GM12878 (cell line): ENCODE measurements around the gene GRK2. TPM values are rescaled to one million over a fixed set of nuclear protein-coding genes. Genes with fewer than 3 reads are reported as not detected.

Experiments used
- BMI1 ChIP-seq: fragments of 450-650 bp; IDR thresholded peaks from 2 replicates; pipeline ENCODE4 v1.6.1; 2016; ENCODE audit warnings: mild to moderate bottlenecking, moderate library complexity, borderline replicate concordance
- BRCA1 ChIP-seq: IDR thresholded peaks from 2 replicates; pipeline ENCODE4 v1.6.1; 2011; ENCODE audit warnings: low read depth, low read length, improper control_type of control experiment
- EP300 ChIP-seq, 2 experiments: fragments of 150-350 bp in 1 of 2; IDR thresholded peaks; 2 replicates each; pipeline ENCODE4 v1.6.1; 2011 to 2012; ENCODE audit warnings: low read depth in 2 of 2, low read length in 2 of 2, borderline replicate concordance in 1 of 2, improper control_type of control experiment in 1 of 2, inconsistent platforms in 1 of 2; ENCODE audit not compliant: control insufficient read depth in 1 of 2
- HCFC1 ChIP-seq: fragments of 150-350 bp; IDR thresholded peaks from 2 replicates; pipeline ENCODE4 v1.6.1; 2014; ENCODE audit warnings: low read length
- HDGF ChIP-seq: fragments of 450-650 bp; IDR thresholded peaks from 2 replicates; pipeline ENCODE4 v1.6.1; 2016; ENCODE audit warnings: antibody characterized with exemption
- NBN ChIP-seq: fragments of 450-650 bp; IDR thresholded peaks from 2 replicates; pipeline ENCODE4 v1.6.1; 2016
- NKRF ChIP-seq: fragments of 450-650 bp; conservative IDR thresholded peaks from 2 replicates; pipeline ENCODE4 v1.6.1; 2017; ENCODE audit warnings: mild to moderate bottlenecking, moderate library complexity
- PAX8 ChIP-seq: fragments of 450-650 bp; IDR thresholded peaks from 2 replicates; pipeline ENCODE4 v1.6.1; 2017; ENCODE audit warnings: mild to moderate bottlenecking, moderate library complexity
- PML ChIP-seq: IDR thresholded peaks from 2 replicates; pipeline ENCODE4 v1.6.1; 2012; ENCODE audit warnings: low read length, inconsistent platforms
- PRDM15 ChIP-seq: fragments of 450-650 bp; formaldehyde crosslinking; IDR thresholded peaks from 2 replicates; pipeline ENCODE4 v1.4.0; 2020; ENCODE audit warnings: mild to moderate bottlenecking, moderate library complexity
- SPI1 ChIP-seq: IDR thresholded peaks from 2 replicates; pipeline ENCODE4 v1.6.1; 2011; ENCODE audit warnings: low read depth, mild to moderate bottlenecking, low read length, moderate library complexity, borderline replicate concordance; ENCODE audit not compliant: insufficient read depth
- TCF7 ChIP-seq: IDR thresholded peaks from 2 replicates; pipeline ENCODE4 v1.6.1; 2014; ENCODE audit warnings: antibody characterized with exemption, borderline replicate concordance
- WRNIP1 ChIP-seq: IDR thresholded peaks from 2 replicates; pipeline ENCODE4 v1.6.1; 2011; ENCODE audit warnings: low read depth, low read length, improper control_type of control experiment, borderline replicate concordance
- polyA plus RNA-seq, 11 experiments: library from polyadenylated mRNA; depleted of rRNA in 4 of 11; unstranded in 6 of 11; stranded (reverse) in 5 of 11; fragments of >200 nt; fragmentation: Nextera tagmentation in 4 of 11; fragmentation: Illumina TruSeq in 1 of 11; extraction: Ambion mirVana in 4 of 11; extraction: Trizol in 1 of 11; gene quantifications; 1 replicate in 1 of 11; 2 replicates in 10 of 11; pipeline versions ENCODE4 v1.2.1 to v1.2.3, GENCODE V29; 2011 to 2016; ENCODE audit warnings: inconsistent platforms in 2 of 11, missing spikeins in 2 of 11, low read depth in 1 of 11
- total RNA-seq, 4 experiments: library from RNA; depleted of rRNA in 3 of 4; stranded (reverse); fragments of >200 nt in 3 of 4; fragmentation: Illumina TruSeq in 1 of 4; extraction: Trizol in 1 of 4; gene quantifications; 2 replicates each; pipeline versions ENCODE4 v1.2.1 to v1.2.3, GENCODE V29; 2013 to 2021
- TF ChIP-seq, protein P1 (sequence below): fragments of 450-650 bp; IDR thresholded peaks from 2 replicates; pipeline ENCODE4 v1.6.1; 2016; ENCODE audit warnings: mild to moderate bottlenecking, moderate library complexity, borderline replicate concordance
- TF ChIP-seq, protein P2 (sequence below): fragments of 450-650 bp; IDR thresholded peaks from 2 replicates; pipeline ENCODE4 v1.6.1; 2017; ENCODE audit warnings: mild to moderate bottlenecking, moderate library complexity

Gene GRK2
- total and polyA plus RNA-seq, 10 of the 15 experiments (the other 5 are each of a cell fraction or from before 2014, with no cell fraction given), result 1.0 to 160 (median 66.1) TPM

- TF ChIP-seq NKRF (peak; percentile 37; the same call in 1 of the 2 replicates), TCF7 (no peak), PRDM15 (CRISPR knock-in tag) (no peak), BMI1 (peak; percentile 100), PML (no peak), EP300 (IDR thresholded peaks at IDR 0.05; ENCODE audit: borderline replicate concordance in 1 of 2, control insufficient read depth in 1 of 2, low read depth in 2 of 2, low read length in 2 of 2) (no peak), HCFC1 (peak; percentile 95), NBN (peak; percentile 93), WRNIP1 (0 out of 2 replicates have a peak, but pooled peaks have one; percentile 18), HDGF (peak; percentile 69), PAX8 (no peak), BRCA1 (no peak), SPI1 (no peak)
- TF ChIP-seq, protein P1, sequence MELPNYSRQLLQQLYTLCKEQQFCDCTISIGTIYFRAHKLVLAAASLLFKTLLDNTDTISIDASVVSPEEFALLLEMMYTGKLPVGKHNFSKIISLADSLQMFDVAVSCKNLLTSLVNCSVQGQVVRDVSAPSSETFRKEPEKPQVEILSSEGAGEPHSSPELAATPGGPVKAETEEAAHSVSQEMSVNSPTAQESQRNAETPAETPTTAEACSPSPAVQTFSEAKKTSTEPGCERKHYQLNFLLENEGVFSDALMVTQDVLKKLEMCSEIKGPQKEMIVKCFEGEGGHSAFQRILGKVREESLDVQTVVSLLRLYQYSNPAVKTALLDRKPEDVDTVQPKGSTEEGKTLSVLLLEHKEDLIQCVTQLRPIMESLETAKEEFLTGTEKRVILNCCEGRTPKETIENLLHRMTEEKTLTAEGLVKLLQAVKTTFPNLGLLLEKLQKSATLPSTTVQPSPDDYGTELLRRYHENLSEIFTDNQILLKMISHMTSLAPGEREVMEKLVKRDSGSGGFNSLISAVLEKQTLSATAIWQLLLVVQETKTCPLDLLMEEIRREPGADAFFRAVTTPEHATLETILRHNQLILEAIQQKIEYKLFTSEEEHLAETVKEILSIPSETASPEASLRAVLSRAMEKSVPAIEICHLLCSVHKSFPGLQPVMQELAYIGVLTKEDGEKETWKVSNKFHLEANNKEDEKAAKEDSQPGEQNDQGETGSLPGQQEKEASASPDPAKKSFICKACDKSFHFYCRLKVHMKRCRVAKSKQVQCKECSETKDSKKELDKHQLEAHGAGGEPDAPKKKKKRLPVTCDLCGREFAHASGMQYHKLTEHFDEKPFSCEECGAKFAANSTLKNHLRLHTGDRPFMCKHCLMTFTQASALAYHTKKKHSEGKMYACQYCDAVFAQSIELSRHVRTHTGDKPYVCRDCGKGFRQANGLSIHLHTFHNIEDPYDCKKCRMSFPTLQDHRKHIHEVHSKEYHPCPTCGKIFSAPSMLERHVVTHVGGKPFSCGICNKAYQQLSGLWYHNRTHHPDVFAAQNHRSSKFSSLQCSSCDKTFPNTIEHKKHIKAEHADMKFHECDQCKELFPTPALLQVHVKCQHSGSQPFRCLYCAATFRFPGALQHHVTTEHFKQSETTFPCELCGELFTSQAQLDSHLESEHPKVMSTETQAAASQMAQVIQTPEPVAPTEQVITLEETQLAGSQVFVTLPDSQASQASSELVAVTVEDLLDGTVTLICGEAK, result peak; percentile 72; the same call in 1 of the 2 replicates
- TF ChIP-seq, protein P2, sequence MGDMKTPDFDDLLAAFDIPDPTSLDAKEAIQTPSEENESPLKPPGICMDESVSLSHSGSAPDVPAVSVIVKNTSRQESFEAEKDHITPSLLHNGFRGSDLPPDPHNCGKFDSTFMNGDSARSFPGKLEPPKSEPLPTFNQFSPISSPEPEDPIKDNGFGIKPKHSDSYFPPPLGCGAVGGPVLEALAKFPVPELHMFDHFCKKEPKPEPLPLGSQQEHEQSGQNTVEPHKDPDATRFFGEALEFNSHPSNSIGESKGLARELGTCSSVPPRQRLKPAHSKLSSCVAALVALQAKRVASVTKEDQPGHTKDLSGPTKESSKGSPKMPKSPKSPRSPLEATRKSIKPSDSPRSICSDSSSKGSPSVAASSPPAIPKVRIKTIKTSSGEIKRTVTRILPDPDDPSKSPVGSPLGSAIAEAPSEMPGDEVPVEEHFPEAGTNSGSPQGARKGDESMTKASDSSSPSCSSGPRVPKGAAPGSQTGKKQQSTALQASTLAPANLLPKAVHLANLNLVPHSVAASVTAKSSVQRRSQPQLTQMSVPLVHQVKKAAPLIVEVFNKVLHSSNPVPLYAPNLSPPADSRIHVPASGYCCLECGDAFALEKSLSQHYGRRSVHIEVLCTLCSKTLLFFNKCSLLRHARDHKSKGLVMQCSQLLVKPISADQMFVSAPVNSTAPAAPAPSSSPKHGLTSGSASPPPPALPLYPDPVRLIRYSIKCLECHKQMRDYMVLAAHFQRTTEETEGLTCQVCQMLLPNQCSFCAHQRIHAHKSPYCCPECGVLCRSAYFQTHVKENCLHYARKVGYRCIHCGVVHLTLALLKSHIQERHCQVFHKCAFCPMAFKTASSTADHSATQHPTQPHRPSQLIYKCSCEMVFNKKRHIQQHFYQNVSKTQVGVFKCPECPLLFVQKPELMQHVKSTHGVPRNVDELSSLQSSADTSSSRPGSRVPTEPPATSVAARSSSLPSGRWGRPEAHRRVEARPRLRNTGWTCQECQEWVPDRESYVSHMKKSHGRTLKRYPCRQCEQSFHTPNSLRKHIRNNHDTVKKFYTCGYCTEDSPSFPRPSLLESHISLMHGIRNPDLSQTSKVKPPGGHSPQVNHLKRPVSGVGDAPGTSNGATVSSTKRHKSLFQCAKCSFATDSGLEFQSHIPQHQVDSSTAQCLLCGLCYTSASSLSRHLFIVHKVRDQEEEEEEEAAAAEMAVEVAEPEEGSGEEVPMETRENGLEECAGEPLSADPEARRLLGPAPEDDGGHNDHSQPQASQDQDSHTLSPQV, result peak; percentile 62; the same call in 1 of the 2 replicates
These were observed 51.1 kb downstream of the GRK2 start (continued) for GRCh38 chr11:67317205-67317887.
